ENCODE results near the gene TNFAIP2. TPM values are rescaled to one million over a fixed set of nuclear protein-coding genes. Genes with fewer than 3 reads are reported as not detected.
"Not testable (repeated sequence)": the region's sequence is repeated elsewhere in the genome, so short reads cannot be mapped to it uniquely, and the experiment has no call there.

The TNFAIP2 gene
- total RNA-seq, 2 experiments from 2014 or later, result not detected

- H3K79me2 ChIP-seq (ENCODE audit: insufficient read depth, low read depth, low read length), result no peaks in the 10 kb centered on the region
- no peaks in the 10 kb centered on the region for H3K9me3 ChIP-seq (ENCODE audit: low read length)
- H3K36me3 ChIP-seq (ENCODE audit: insufficient read depth, low read length), result no peaks in the 10 kb centered on the region
- H3K4me1 ChIP-seq (ENCODE audit: insufficient read depth, low read length, poor library complexity, severe bottlenecking), result no peaks in the 10 kb centered on the region
- H2AFZ ChIP-seq (ENCODE audit: low read length), result no peak overlapping the region
- H3K4me2 ChIP-seq (ENCODE audit: low read length), result no peak overlapping the region
- H4K20me1 ChIP-seq (ENCODE audit: insufficient read depth, low read length), result no peaks in the 10 kb centered on the region
- ChIA-PET POLR2A (no interaction called here), CTCF (ENCODE audit: unreplicated experiment) (no interaction called here)
- no peak for DNase-seq (ENCODE audit: low spot score)
- intact Hi-C loops (cut with micrococcal nuclease; ENCODE audit: unreplicated experiment), result no loop called here
- H3K27ac ChIP-seq (ENCODE audit: low read depth, low read length, poor library complexity, severe bottlenecking), result no peak overlapping the region
- H3K4me3 ChIP-seq (ENCODE audit: low read depth, low read length, poor library complexity, severe bottlenecking), result no peak overlapping the region
- BruUV-seq (replicated peaks), result no TSS peak
- no peaks in the 10 kb centered on the region for H3K9me2 ChIP-seq (ENCODE audit: insufficient read depth, low read length)
- no peak for TF ChIP-seq CTCF (conservative IDR thresholded peaks at IDR 0.05; ENCODE audit: low read length)
- no peak for TF ChIP-seq EZH2phosphoT487 (IDR thresholded peaks at IDR 0.05; ENCODE audit: borderline replicate concordance, low read depth, low read length)
These were observed 28.1 kb downstream of the TNFAIP2 start for GRCh38 chr14:103151270-103151945.

GRCh38 chr14:103155010-103155409 is 31.7 kb downstream of the TNFAIP2 start:
- no peak overlapping the region for H2AFZ ChIP-seq (ENCODE audit: low read length)
- H3K4me1 ChIP-seq (ENCODE audit: insufficient read depth, low read length, poor library complexity, severe bottlenecking), result no peaks in the 10 kb centered on the region
- no peak overlapping the region for H3K4me2 ChIP-seq (ENCODE audit: low read length)
- no peak overlapping the region for H3K4me3 ChIP-seq (ENCODE audit: low read depth, low read length, poor library complexity, severe bottlenecking)
- H4K20me1 ChIP-seq (ENCODE audit: insufficient read depth, low read length), result no peaks in the 10 kb centered on the region
- H3K9me3 ChIP-seq (ENCODE audit: low read length), result no peaks in the 10 kb centered on the region
- POLR2A ChIA-PET, result interaction anchor here (0.6 kb wide), 1 partner anchor 1851 kb away, joined by 3 read pairs; no protein-coding TSS in a partner anchor
- no TSS peak for BruUV-seq (replicated peaks)
- no peaks in the 10 kb centered on the region for H3K79me2 ChIP-seq (ENCODE audit: insufficient read depth, low read depth, low read length)
- no peak for DNase-seq (ENCODE audit: low spot score)
- intact Hi-C loops (cut with micrococcal nuclease; ENCODE audit: unreplicated experiment), result no loop called here
- CTCF ChIA-PET (ENCODE audit: unreplicated experiment), result no interaction called here
- no peaks in the 10 kb centered on the region for H3K36me3 ChIP-seq (ENCODE audit: insufficient read depth, low read length)
- TF ChIP-seq CTCF (conservative IDR thresholded peaks at IDR 0.05; ENCODE audit: low read length), result no peak
- TF ChIP-seq EZH2phosphoT487 (IDR thresholded peaks at IDR 0.05; ENCODE audit: borderline replicate concordance, low read depth, low read length), result no peak
- no peaks in the 10 kb centered on the region for H3K9me2 ChIP-seq (ENCODE audit: insufficient read depth, low read length)
- no peak overlapping the region for H3K27ac ChIP-seq (ENCODE audit: low read depth, low read length, poor library complexity, severe bottlenecking)

GRCh38 chr14:103155416-103155815 is 32.2 kb downstream of the TNFAIP2 start:
- CTCF ChIA-PET (ENCODE audit: unreplicated experiment); H3K4me2 ChIP-seq (ENCODE audit: low read length): not testable (repeated sequence)

More at GRCh38 chr14:103155416-103155815, 32.2 kb downstream of the TNFAIP2 start:
- BruUV-seq (replicated peaks); H3K79me2 ChIP-seq (ENCODE audit: insufficient read depth, low read depth, low read length); H3K9me3 ChIP-seq (ENCODE audit: low read length); H3K4me1 ChIP-seq (ENCODE audit: insufficient read depth, low read length, poor library complexity, severe bottlenecking); DNase-seq (ENCODE audit: low spot score); intact Hi-C loops (cut with micrococcal nuclease; ENCODE audit: unreplicated experiment); H2AFZ ChIP-seq (ENCODE audit: low read length); H3K27ac ChIP-seq (ENCODE audit: low read depth, low read length, poor library complexity, severe bottlenecking); H3K4me3 ChIP-seq (ENCODE audit: low read depth, low read length, poor library complexity, severe bottlenecking); H4K20me1 ChIP-seq (ENCODE audit: insufficient read depth, low read length); H3K36me3 ChIP-seq (ENCODE audit: insufficient read depth, low read length); H3K9me2 ChIP-seq (ENCODE audit: insufficient read depth, low read length): not testable (repeated sequence)
- POLR2A ChIA-PET, result interaction anchor here (0.6 kb wide), 1 partner anchor 1852 kb away, joined by 3 read pairs; no protein-coding TSS in a partner anchor
